Mucosa of descending colon (tissue), 3 donors: ENCODE measurements around the gene LMX1B. TPM values are rescaled to one million over a fixed set of nuclear protein-coding genes. Genes with fewer than 3 reads are reported as not detected.
A peak's percentile ranks its signal among the peaks of the same experiment; 100 is the strongest.
"Not testable (repeated sequence)": the region's sequence is repeated elsewhere in the genome, so short reads cannot be mapped to it uniquely, and the experiment has no call there.

Experiments
- ATAC-seq: fragments of 200-7000 bp; cut with Tn5 transposase; one replicate; pipeline ENCODE4 v1.9.1; 2020; ENCODE audit warnings: mild to moderate bottlenecking, moderate library complexity
- DNase-seq, 3 donors: peaks; one replicate each; pipeline ENCODE4 v3.0.0-alpha.2; 2020
- H3K36me3 ChIP-seq: fragments of 200-600 bp; one replicate; pipeline ENCODE4 v1.8.0; 2021; ENCODE audit warnings: low read depth, mild to moderate bottlenecking
- H3K4me1 ChIP-seq: fragments of 200-600 bp; one replicate; pipeline ENCODE4 v1.8.0; 2021; ENCODE audit warnings: low read depth, mild to moderate bottlenecking
- H3K4me3 ChIP-seq: fragments of 200-600 bp; one replicate; pipeline ENCODE4 v1.8.0; 2021; ENCODE audit warnings: mild to moderate bottlenecking
- H3K9me3 ChIP-seq: fragments of 200-600 bp; one replicate; pipeline ENCODE4 v1.8.0; 2021; ENCODE audit warnings: mild to moderate bottlenecking
- CTCF ChIP-seq: fragments of 200-600 bp; IDR thresholded peaks from one replicate; pipeline ENCODE4 v1.8.0; 2022; ENCODE audit warnings: antibody characterized with exemption, mild to moderate bottlenecking
- intact Hi-C, 2 donors: fragments of 100-400 bp; cut with DNase I in 1 of 2; cut with micrococcal nuclease in 1 of 2; formaldehyde crosslinking; loops; one replicate each; pipeline versions ENCODE4 v1.11.0 to v1.11.1; 2022; cut with DNase I, micrococcal nuclease
- total RNA-seq, 3 donors: library from RNA; stranded (reverse); fragmentation: NEBNext Ultra II Directional in 2 of 3; extraction: Animal tissue kit (Norgen Biotek cat#: 25700) in 2 of 3; gene quantifications; one replicate each; pipeline versions ENCODE4 v1.2.1 to v1.2.4, GENCODE V29; 2021 to 2023
- donor health status: DM: no; HTN: no; CAD: no; lungs with moderate emphysema.
- donor health status: DM: no; HTN: no; CAD: no.
- donor health status: DM: no; HTN: yes; CAD: no.

LMX1B gene
- total RNA-seq, 3 donors from 2014 or later = 0.14 to 0.51 TPM; not detected in 1

DNA sequence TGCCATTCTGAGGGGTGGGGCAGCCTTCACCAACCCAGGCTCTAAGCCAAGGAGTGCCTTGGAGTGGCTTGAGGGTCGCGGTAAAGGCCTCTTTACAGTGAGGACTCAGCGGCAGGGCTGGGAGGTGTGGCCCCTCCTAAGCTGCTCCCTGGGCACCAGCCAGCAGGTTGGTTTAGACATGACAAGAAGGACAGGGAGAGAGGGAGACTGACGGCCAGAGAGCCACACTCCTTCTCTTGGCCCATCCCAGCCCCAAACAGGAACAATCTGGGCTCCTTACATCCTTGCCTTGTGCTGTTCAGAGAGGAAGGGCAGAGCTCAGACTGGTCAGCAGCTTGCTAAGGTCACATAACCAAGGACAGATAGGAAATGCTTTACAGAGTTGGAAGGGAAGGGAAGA lies 94.5 kb downstream of the LMX1B start:
- ATAC-seq = no peak

DNA sequence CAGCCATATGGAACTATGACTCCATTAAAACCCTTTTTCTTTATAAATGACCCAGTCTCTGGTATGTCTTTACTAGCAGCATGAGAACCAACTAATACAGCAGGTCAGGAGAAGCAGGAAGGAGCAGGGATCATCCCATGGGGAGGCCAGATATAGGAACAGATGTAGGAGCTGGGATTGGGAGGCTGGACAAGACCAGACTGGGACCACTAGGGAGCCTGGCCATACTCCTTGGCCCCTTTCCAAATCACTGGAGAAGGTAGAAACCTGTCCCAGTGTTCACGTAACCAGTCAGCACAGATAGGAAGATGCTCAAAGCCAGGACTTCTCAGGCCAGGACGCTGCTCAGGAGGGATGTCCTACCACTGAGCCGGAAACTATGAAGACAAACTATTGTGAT lies 95.5 kb downstream of the LMX1B start:
- H3K4me3 ChIP-seq = no peak overlapping the region
- DNase-seq (no peak), ATAC-seq (no peak)
- no peaks in the 10 kb centered on the region for H3K9me3 ChIP-seq
- no peaks in the 10 kb centered on the region for H3K36me3 ChIP-seq
- intact Hi-C loops = loop anchor here in 1 of 2 donors (5.0 kb wide), 1 partner anchor 73 kb away; no protein-coding TSS in a partner anchor
- TF ChIP-seq CTCF = no peak
- no peaks in the 10 kb centered on the region for H3K4me1 ChIP-seq

More for the DNA sequence above, 94.5 kb downstream of the LMX1B start:
- H3K36me3 ChIP-seq = no peaks in the 10 kb centered on the region
- no peaks in the 10 kb centered on the region for H3K9me3 ChIP-seq
- H3K4me3 ChIP-seq = no peak overlapping the region
- no peaks in the 10 kb centered on the region for H3K4me1 ChIP-seq
- no peak for TF ChIP-seq CTCF
- DNase-seq = peak in 1 of 3 donors; percentile 0
- intact Hi-C loops = loop anchor here in 1 of 2 donors (5.0 kb wide), 1 partner anchor 74 kb away; no protein-coding TSS in a partner anchor

DNA sequence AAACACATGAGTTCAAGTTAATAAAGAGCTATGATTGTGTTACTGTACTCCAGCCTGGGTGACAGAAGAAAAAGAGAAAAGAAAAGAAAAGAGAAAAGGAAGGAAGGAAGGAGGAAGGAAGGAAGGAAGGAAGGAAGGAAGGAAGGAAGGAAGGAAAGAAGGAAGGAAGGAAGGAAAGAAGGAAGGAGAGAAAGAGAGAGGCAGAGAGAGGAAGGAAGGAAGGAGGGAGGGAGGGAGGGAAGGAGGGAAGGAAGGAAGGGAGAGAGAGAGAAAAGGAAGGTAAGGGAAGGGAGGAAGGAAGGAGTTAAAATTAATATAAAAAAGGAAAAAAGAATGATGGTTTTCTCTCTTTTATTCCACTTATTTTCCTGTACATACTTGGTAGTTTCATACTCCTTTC lies 101.7 kb downstream of the LMX1B start:
- Histone ChIP-seq H3K36me3 (no peaks in the 10 kb centered on the region), H3K4me1 (peaks cover 5% of the 10 kb centered on the region), H3K4me3 (no peak overlapping the region), H3K9me3 (no peaks in the 10 kb centered on the region)
- ATAC-seq = no peak
- intact Hi-C loops = no loop called here
- DNase-seq = no peak
- TF ChIP-seq CTCF = no peak

DNA sequence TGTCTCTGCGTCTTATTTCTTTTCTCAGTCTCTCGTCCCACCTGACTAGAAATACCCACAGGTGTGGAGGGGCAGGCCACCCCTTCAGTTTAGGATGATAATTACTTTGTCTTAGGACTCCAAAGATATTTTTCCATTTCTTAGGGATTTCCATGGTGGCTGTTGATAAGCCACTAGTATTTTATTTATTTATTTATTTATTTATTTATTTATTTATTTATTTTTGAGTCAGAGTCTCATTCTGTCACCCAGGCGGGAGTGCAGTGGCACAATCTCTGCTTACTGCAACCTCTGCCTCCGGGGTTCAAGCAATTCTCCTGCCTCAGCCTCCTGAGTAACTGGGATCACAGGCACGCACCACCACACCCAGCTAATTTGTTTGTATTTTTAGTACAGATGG lies 103.7 kb downstream of the LMX1B start:
- intact Hi-C loops, H3K9me3 ChIP-seq, H3K4me3 ChIP-seq, DNase-seq, H3K36me3 ChIP-seq, H3K4me1 ChIP-seq, ATAC-seq: not testable (repeated sequence)

DNA sequence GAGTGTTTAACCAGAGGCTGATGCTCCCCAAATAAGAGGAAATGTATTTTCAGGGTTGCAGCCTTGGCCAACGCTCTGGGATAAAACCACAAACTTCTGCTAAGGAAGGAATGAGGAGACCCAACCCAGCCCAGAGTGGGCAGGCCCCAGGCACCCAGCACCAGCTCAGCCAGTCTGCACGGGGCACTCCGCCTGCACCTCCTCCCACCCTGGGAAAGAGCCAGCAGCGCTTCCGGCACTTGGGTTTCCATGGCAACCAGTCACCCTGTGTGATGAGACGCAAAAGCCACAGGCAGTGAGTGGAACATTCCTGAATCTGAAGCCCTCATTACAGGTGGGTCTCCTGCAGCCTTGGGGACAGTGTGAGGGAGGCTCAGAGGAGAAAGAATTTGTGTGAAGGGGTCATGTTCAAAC lies 105.9 kb downstream of the LMX1B start:
- peak; percentile 58 for ATAC-seq

GRCh38 chr9:126720036-126720435 lies 106.3 kb downstream of the LMX1B start:
- Histone ChIP-seq H3K36me3 (no peaks in the 10 kb centered on the region), H3K9me3 (no peaks in the 10 kb centered on the region), H3K4me3 (no peak overlapping the region), H3K4me1 (peaks cover 9% of the 10 kb centered on the region)
- TF ChIP-seq CTCF = no peak
- DNase-seq (no peak), ATAC-seq (no peak)
- intact Hi-C loops = no loop called here

More for the DNA sequence above, 105.9 kb downstream of the LMX1B start:
- TF ChIP-seq CTCF = no peak
- Histone ChIP-seq H3K9me3 (no peaks in the 10 kb centered on the region), H3K4me3 (no peak overlapping the region), H3K4me1 (peaks cover 9% of the 10 kb centered on the region), H3K36me3 (no peaks in the 10 kb centered on the region)
- intact Hi-C loops = no loop called here
- peak; percentile 68 to 89 (median 69) for DNase-seq
